HCT116 (cell line): ENCODE results near the gene WBP1. TPM values are rescaled to one million over a fixed set of nuclear protein-coding genes. Genes with fewer than 3 reads are reported as not detected.

Experiments used
- ATAC-seq: fragments of 200-7000 bp; cut with Tn5 transposase; 2 replicates; pipeline ENCODE4 v1.9.1; 2020; ENCODE audit warnings: mild to moderate bottlenecking, moderate library complexity
- BruUV-seq: library from RNA; stranded (reverse); fragments of 400-500 nt; replicated peaks from 2 replicates; lab custom pipeline; 2021; lab: Mats Ljungman, UMichigan
- CTCF ChIA-PET: fragments of 300-600 bp; sonication (Branson Sonifier 250); formaldehyde crosslinking; loops from one replicate; lab custom pipeline; 2021; ENCODE audit warnings: antibody characterized with exemption; lab: Charles Lee
- POLR2A ChIA-PET: fragments of 300-600, 350-600 bp; sonication (Branson Sonifier 250); formaldehyde crosslinking; loops from one replicate; lab custom pipeline; 2021; ENCODE audit warnings: antibody characterized with exemption; lab: Charles Lee
- RAD21 ChIA-PET, 2 experiments: fragments of 300-600 bp; sonication (Branson Sonifier 250); formaldehyde crosslinking; loops; one replicate each; lab custom pipeline; 2023; ENCODE audit warnings: low total read pairs in 2 of 2; ENCODE audit not compliant: uncharacterized antibody in 2 of 2, unreplicated experiment in 2 of 2, low non-redundant PET in 1 of 2; lab: Charles Lee
- DNase-seq: peaks from one replicate; pipeline ENCODE4 v3.0.0-alpha.2; 2010; ENCODE audit warnings: low read depth, low spot score
- H2AFZ ChIP-seq: fragments of 200-600 bp; shearing (Covaris generic), sonication (generic); 2 replicates; pipeline ENCODE4 v1.6.1; 2017; ENCODE audit warnings: low read depth, mixed run types, mixed read lengths, antibody characterized with exemption, low read length; ENCODE audit not compliant: poor library complexity, severe bottlenecking
- H3K27ac ChIP-seq: 2 replicates; pipeline ENCODE4 v1.5.1; 2012; ENCODE audit warnings: low read depth, low read length
- H3K27me3 ChIP-seq: fragments of 200-600 bp; sonication (generic); 2 replicates; pipeline ENCODE4 v1.6.1; 2016; ENCODE audit warnings: mixed run types, low read length, mixed read lengths; ENCODE audit not compliant: insufficient read depth
- H3K36me3 ChIP-seq, 2 experiments: fragments of 200-500 bp in 1 of 2; fragments of 200-600 bp in 1 of 2; sonication (Bioruptor generic) in 1 of 2; sonication (generic) in 1 of 2; 2 replicates each; pipeline versions ENCODE4 v1.5.1 to v1.6.1; 2014 to 2016; ENCODE audit warnings: low read length in 2 of 2, inconsistent platforms in 1 of 2, mixed read lengths in 1 of 2, mixed run types in 1 of 2; ENCODE audit not compliant: insufficient read depth in 2 of 2, control insufficient read depth in 1 of 2
- H3K4me1 ChIP-seq, 2 experiments: fragments of 200-600 bp in 1 of 2; sonication (generic) in 1 of 2; 2 replicates each; pipeline versions ENCODE4 v1.5.1 to v1.6.1; 2012 to 2017; ENCODE audit warnings: low read length in 2 of 2, inconsistent platforms in 1 of 2, mild to moderate bottlenecking in 1 of 2, mixed read lengths in 1 of 2, mixed run types in 1 of 2, moderate library complexity in 1 of 2; ENCODE audit not compliant: insufficient read depth in 2 of 2, control insufficient read depth in 1 of 2
- H3K4me2 ChIP-seq: fragments of 200-600 bp; sonication (generic); 2 replicates; pipeline ENCODE4 v1.6.1; 2017; ENCODE audit warnings: mixed run types, low read length, mixed read lengths
- H3K4me3 ChIP-seq, 2 experiments: fragments of 200-600 bp in 1 of 2; sonication (generic) in 1 of 2; replicated peaks in 1 of 2; 2 replicates each; pipeline ENCODE4 v1.5.1; 2011 to 2016; ENCODE audit warnings: low read length in 2 of 2, control low read depth in 1 of 2, low read depth in 1 of 2, mild to moderate bottlenecking in 1 of 2, mixed read lengths in 1 of 2, mixed run types in 1 of 2
- H3K79me2 ChIP-seq: fragments of 200-600 bp; sonication (generic); 2 replicates; pipeline ENCODE4 v1.6.1; 2017; ENCODE audit warnings: mild to moderate bottlenecking, mixed run types, low read length, moderate library complexity, mixed read lengths; ENCODE audit not compliant: insufficient read depth
- H3K9ac ChIP-seq: fragments of 200-600 bp; sonication (generic); 2 replicates; pipeline ENCODE4 v1.6.1; 2016; ENCODE audit warnings: low read length, mixed read lengths
- H3K9me2 ChIP-seq: fragments of 200-600 bp; sonication (generic), shearing (Covaris generic); 2 replicates; pipeline ENCODE4 v1.6.1; 2017; ENCODE audit warnings: mixed run types, mild to moderate bottlenecking, moderate library complexity; ENCODE audit not compliant: insufficient read depth
- H3K9me3 ChIP-seq, 2 experiments: fragments of 200-500 bp in 1 of 2; fragments of 200-600 bp in 1 of 2; sonication (Bioruptor generic) in 1 of 2; sonication (generic) in 1 of 2; 2 replicates each; pipeline ENCODE4 v1.6.1; 2014 to 2017; ENCODE audit warnings: low read length in 2 of 2, mixed read lengths in 2 of 2, inconsistent platforms in 1 of 2, low read depth in 1 of 2, mild to moderate bottlenecking in 1 of 2, mixed run types in 1 of 2, moderate library complexity in 1 of 2; ENCODE audit not compliant: control insufficient read depth in 1 of 2, insufficient read depth in 1 of 2
- H4K20me1 ChIP-seq: fragments of 200-600 bp; sonication (generic), shearing (Covaris generic); 2 replicates; pipeline ENCODE4 v1.6.1; 2017; ENCODE audit warnings: mixed run types, mild to moderate bottlenecking, moderate library complexity; ENCODE audit not compliant: insufficient read depth
- ATF3 ChIP-seq: IDR thresholded peaks from 2 replicates; pipeline ENCODE4 v1.6.1; 2012
- CBX3 ChIP-seq: IDR thresholded peaks from 2 replicates; pipeline ENCODE4 v1.6.1; 2012; ENCODE audit warnings: low read depth
- CEBPB ChIP-seq: IDR thresholded peaks from 2 replicates; pipeline ENCODE4 v1.6.1; 2012; ENCODE audit warnings: low read depth
- CTCF ChIP-seq, 3 experiments: fragments of 200-600 bp in 1 of 3; sonication (generic) in 1 of 3; IDR thresholded peaks in 2 of 3; conservative IDR thresholded peaks in 1 of 3; 2 replicates each; pipeline ENCODE4 v1.5.1; 2012 to 2017; ENCODE audit warnings: low read depth in 2 of 3, low read length in 2 of 3, antibody characterized with exemption in 1 of 3, borderline replicate concordance in 1 of 3, control low read depth in 1 of 3, mild to moderate bottlenecking in 1 of 3, mixed read lengths in 1 of 3, mixed run types in 1 of 3, moderate library complexity in 1 of 3; ENCODE audit not compliant: insufficient read depth in 1 of 3
- EGR1 ChIP-seq: IDR thresholded peaks from 2 replicates; pipeline ENCODE4 v1.6.1; 2012; ENCODE audit warnings: low read depth
- ELF1 ChIP-seq: IDR thresholded peaks from 2 replicates; pipeline ENCODE4 v1.6.1; 2012; ENCODE audit warnings: low read depth, borderline replicate concordance
- EZH2 ChIP-seq: fragments of 200-600 bp; sonication (generic); IDR thresholded peaks from 2 replicates; pipeline ENCODE4 v1.6.1; 2017; ENCODE audit warnings: antibody characterized with exemption, mixed run types
- EZH2phosphoT487 ChIP-seq: fragments of 200-600 bp; IDR thresholded peaks from 2 replicates; pipeline ENCODE4 v1.6.1; 2018; ENCODE audit warnings: antibody characterized with exemption, borderline replicate concordance
- FOSL1 ChIP-seq: IDR thresholded peaks from 2 replicates; pipeline ENCODE4 v1.6.1; 2012; ENCODE audit warnings: low read depth
- JUND ChIP-seq: IDR thresholded peaks from 2 replicates; pipeline ENCODE4 v1.6.1; 2012
- POLR2A ChIP-seq: IDR thresholded peaks from 2 replicates; pipeline ENCODE4 v1.7.0; 2011; ENCODE audit warnings: borderline replicate concordance; ENCODE audit not compliant: insufficient read depth, insufficient read length; ENCODE audit errors: extremely low read depth
- RAD21 ChIP-seq: IDR thresholded peaks from 2 replicates; pipeline ENCODE4 v1.6.1; 2012; ENCODE audit warnings: low read depth, mild to moderate bottlenecking
- SIN3A ChIP-seq: IDR thresholded peaks from 2 replicates; pipeline ENCODE4 v1.6.1; 2012; ENCODE audit warnings: low read depth
- SP1 ChIP-seq: IDR thresholded peaks from 2 replicates; pipeline ENCODE4 v1.6.1; 2012; ENCODE audit warnings: low read depth
- TCF7L2 ChIP-seq: IDR thresholded peaks from 2 replicates; pipeline ENCODE4 v1.7.0; 2011; ENCODE audit warnings: borderline replicate concordance, inconsistent platforms; ENCODE audit not compliant: insufficient read depth, insufficient read length; ENCODE audit errors: extremely low read depth
- YY1 ChIP-seq: IDR thresholded peaks from 2 replicates; pipeline ENCODE4 v1.6.1; 2011; ENCODE audit warnings: low read length, low read depth, moderate library complexity, mild to moderate bottlenecking; ENCODE audit not compliant: insufficient replicate concordance; ENCODE audit errors: extremely low read depth
- ZFX ChIP-seq: fragments of 450-650 bp; IDR thresholded peaks from 2 replicates; pipeline ENCODE4 v1.6.1; 2017
- intact Hi-C: fragments of 100-400 bp; cut with micrococcal nuclease; formaldehyde crosslinking; loops from 2 replicates; pipeline ENCODE4 v1.10.0; 2022
- total RNA-seq: library from RNA; stranded (reverse); gene quantifications from one replicate; pipeline ENCODE4 v1.2.1, GENCODE V29; 2021; ENCODE audit not compliant: unreplicated experiment
- TF ChIP-seq, protein P1 (sequence below): IDR thresholded peaks from 2 replicates; pipeline ENCODE4 v1.6.1; 2012
- TF ChIP-seq, protein P2 (sequence below): IDR thresholded peaks from 2 replicates; pipeline ENCODE4 v1.6.1; 2012; ENCODE audit warnings: low read depth
- TF ChIP-seq, protein P3 (sequence below): IDR thresholded peaks from 2 replicates; pipeline ENCODE4 v1.6.1; 2011; ENCODE audit warnings: mild to moderate bottlenecking, low read length, moderate library complexity; ENCODE audit not compliant: insufficient replicate concordance; ENCODE audit errors: extremely low read depth

WBP1 gene
- total RNA-seq, 1 experiment from 2014 or later: 64.7 TPM

GRCh38 chr2:74495440-74495839 is 37.2 kb downstream of the WBP1 start:
- Histone ChIP-seq H3K9me2 (no peaks in the 10 kb centered on the region), H2AFZ (no peak overlapping the region), H3K36me3 (peaks cover 4 to 17% of the 10 kb centered on the region in 2 experiments; a peak in 2 of 4 replicates), H3K4me3 (no peak overlapping the region), H3K27ac (no peak overlapping the region), H3K4me1 (no peaks in the 10 kb centered on the region), H4K20me1 (no peaks in the 10 kb centered on the region), H3K9me3 (no peaks in the 10 kb centered on the region), H3K4me2 (no peak overlapping the region), H3K27me3 (no peaks in the 10 kb centered on the region), H3K79me2 (no peaks in the 10 kb centered on the region), H3K9ac (no peak overlapping the region)
- ATAC-seq: no peak
- DNase-seq: no peak
- RAD21 ChIA-PET: no interaction called here
- TSS peak; percentile 4 for BruUV-seq
- TF ChIP-seq, protein P1, sequence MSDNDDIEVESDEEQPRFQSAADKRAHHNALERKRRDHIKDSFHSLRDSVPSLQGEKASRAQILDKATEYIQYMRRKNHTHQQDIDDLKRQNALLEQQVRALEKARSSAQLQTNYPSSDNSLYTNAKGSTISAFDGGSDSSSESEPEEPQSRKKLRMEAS: no peak
- no peak for TF ChIP-seq EGR1
- TF ChIP-seq, protein P2, sequence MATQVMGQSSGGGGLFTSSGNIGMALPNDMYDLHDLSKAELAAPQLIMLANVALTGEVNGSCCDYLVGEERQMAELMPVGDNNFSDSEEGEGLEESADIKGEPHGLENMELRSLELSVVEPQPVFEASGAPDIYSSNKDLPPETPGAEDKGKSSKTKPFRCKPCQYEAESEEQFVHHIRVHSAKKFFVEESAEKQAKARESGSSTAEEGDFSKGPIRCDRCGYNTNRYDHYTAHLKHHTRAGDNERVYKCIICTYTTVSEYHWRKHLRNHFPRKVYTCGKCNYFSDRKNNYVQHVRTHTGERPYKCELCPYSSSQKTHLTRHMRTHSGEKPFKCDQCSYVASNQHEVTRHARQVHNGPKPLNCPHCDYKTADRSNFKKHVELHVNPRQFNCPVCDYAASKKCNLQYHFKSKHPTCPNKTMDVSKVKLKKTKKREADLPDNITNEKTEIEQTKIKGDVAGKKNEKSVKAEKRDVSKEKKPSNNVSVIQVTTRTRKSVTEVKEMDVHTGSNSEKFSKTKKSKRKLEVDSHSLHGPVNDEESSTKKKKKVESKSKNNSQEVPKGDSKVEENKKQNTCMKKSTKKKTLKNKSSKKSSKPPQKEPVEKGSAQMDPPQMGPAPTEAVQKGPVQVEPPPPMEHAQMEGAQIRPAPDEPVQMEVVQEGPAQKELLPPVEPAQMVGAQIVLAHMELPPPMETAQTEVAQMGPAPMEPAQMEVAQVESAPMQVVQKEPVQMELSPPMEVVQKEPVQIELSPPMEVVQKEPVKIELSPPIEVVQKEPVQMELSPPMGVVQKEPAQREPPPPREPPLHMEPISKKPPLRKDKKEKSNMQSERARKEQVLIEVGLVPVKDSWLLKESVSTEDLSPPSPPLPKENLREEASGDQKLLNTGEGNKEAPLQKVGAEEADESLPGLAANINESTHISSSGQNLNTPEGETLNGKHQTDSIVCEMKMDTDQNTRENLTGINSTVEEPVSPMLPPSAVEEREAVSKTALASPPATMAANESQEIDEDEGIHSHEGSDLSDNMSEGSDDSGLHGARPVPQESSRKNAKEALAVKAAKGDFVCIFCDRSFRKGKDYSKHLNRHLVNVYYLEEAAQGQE: no peak
- TF ChIP-seq JUND: no peak
- TF ChIP-seq EZH2phosphoT487: no peak
- no peak for TF ChIP-seq EZH2
- TF ChIP-seq YY1: no peak
- no peak for TF ChIP-seq ZFX
- no peak for TF ChIP-seq ELF1
- no peak for TF ChIP-seq RAD21
- no peak for TF ChIP-seq SP1
- no peak for TF ChIP-seq CTCF (IDR thresholded peaks at IDR 0.05 in 2 of 3, conservative IDR thresholded peaks at IDR 0.05 in 1 of 3; ENCODE audit: borderline replicate concordance in 1 of 3, insufficient read depth in 1 of 3, low read depth in 2 of 3, low read length in 2 of 3)
- no peak for TF ChIP-seq FOSL1
- no peak for TF ChIP-seq ATF3
- TF ChIP-seq POLR2A: no peak
- no peak for TF ChIP-seq TCF7L2
- no peak for TF ChIP-seq CEBPB
- no peak for TF ChIP-seq SIN3A
- TF ChIP-seq CBX3: no peak
- TF ChIP-seq, protein P3, sequence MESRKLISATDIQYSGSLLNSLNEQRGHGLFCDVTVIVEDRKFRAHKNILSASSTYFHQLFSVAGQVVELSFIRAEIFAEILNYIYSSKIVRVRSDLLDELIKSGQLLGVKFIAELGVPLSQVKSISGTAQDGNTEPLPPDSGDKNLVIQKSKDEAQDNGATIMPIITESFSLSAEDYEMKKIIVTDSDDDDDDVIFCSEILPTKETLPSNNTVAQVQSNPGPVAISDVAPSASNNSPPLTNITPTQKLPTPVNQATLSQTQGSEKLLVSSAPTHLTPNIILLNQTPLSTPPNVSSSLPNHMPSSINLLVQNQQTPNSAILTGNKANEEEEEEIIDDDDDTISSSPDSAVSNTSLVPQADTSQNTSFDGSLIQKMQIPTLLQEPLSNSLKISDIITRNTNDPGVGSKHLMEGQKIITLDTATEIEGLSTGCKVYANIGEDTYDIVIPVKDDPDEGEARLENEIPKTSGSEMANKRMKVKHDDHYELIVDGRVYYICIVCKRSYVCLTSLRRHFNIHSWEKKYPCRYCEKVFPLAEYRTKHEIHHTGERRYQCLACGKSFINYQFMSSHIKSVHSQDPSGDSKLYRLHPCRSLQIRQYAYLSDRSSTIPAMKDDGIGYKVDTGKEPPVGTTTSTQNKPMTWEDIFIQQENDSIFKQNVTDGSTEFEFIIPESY: no peak
- POLR2A ChIA-PET: no interaction called here
- CTCF ChIA-PET: no interaction called here
- intact Hi-C loops: no loop called here
